ENCODE data around the gene WDFY2. TPM values are rescaled to one million over a fixed set of nuclear protein-coding genes. Genes with fewer than 3 reads are reported as not detected.

Gene WDFY2
- total and polyA plus RNA-seq, 2 of the 8 experiments (the other 6 are each of a cell fraction or from before 2014, with no cell fraction given) = 13.9 to 29.0 TPM

- no peak overlapping the region for H3K4me3 ChIP-seq (ENCODE audit: extremely low read depth in 1 of 4, insufficient read depth in 2 of 4, low read depth in 3 of 4, low read length in 4 of 4)
- H2BK12ac ChIP-seq (ENCODE audit: low read depth, low read length) = no peak overlapping the region
- no peak overlapping the region for H2BK15ac ChIP-seq (ENCODE audit: low read length)
- no peak overlapping the region for H2AFZ ChIP-seq (ENCODE audit: low read length)
- TF ChIP-seq FOSL1 (IDR thresholded peaks at IDR 0.05; ENCODE audit: insufficient read depth, low read depth, low read length) (no peak), SRF (IDR thresholded peaks at IDR 0.05; ENCODE audit: low read depth, low read length) (no peak), RFX5 (IDR thresholded peaks at IDR 0.05; ENCODE audit: borderline replicate concordance, low read depth, low read length) (no peak), USF2 (IDR thresholded peaks at IDR 0.05; ENCODE audit: low read length) (no peak), TEAD4 (IDR thresholded peaks at IDR 0.05; ENCODE audit: low read depth, low read length) (no peak)
- FAIRE-seq (no peak), DNase-seq (ENCODE audit: low read depth in 1 of 2, low spot score in 2 of 2) (no peak)
- no peak overlapping the region for H3K9ac ChIP-seq (replicated peaks in 1 of 4; ENCODE audit: extremely low read depth in 1 of 4, low read depth in 3 of 4, low read length in 3 of 4)
- H2BK120ac ChIP-seq (replicated peaks; ENCODE audit: low read depth, low read length) = no peak overlapping the region
- no peak overlapping the region for H4K8ac ChIP-seq (ENCODE audit: extremely low read depth, insufficient read depth, low read length)
- no peak overlapping the region for H4K91ac ChIP-seq (replicated peaks; ENCODE audit: insufficient read length, low read length)
- H2BK5ac ChIP-seq (ENCODE audit: low read depth, low read length) = no peak overlapping the region
- H3K4me1 ChIP-seq (replicated peaks in 1 of 4; ENCODE audit: control insufficient read depth in 3 of 4, insufficient read depth in 4 of 4, low read length in 3 of 4) = no peaks in the 10 kb centered on the region; a peak in 1 of 7 replicates
- no peak overlapping the region for H3K23ac ChIP-seq (ENCODE audit: insufficient read length)
- H4K20me1 ChIP-seq (replicated peaks in 1 of 2; ENCODE audit: control insufficient read depth in 1 of 2, insufficient read depth in 2 of 2, low read length in 2 of 2) = no peaks in the 10 kb centered on the region
- no peak overlapping the region for H2AK5ac ChIP-seq (ENCODE audit: low read depth, low read length)
- WGBS, 2 experiments (ENCODE audit: extremely low coverage in 1 of 2, insufficient coverage in 1 of 2, insufficient read length in 1 of 2, insufficient replicate concordance in 2 of 2, low coverage in 1 of 2, low lambda C conversion rate in 2 of 2, missing lambda C conversion rate in 1 of 2) = 84% methylated on average over 6 of the region's 6 CpGs; no CpG with 5 or more reads in 1 of the 2 experiments
- no peak overlapping the region for H3K56ac ChIP-seq (replicated peaks; ENCODE audit: insufficient read length, low read depth, low read length)
- ChIA-PET POLR2A (ENCODE audit: partially characterized antibody) (interaction anchor here (0.9 kb wide), 1 partner anchor 23 kb away, joined by 3 read pairs; no protein-coding TSS in a partner anchor), CTCF (ENCODE audit: partially characterized antibody) (interaction anchor here (0.6 to 1.0 kb wide), 2 partner anchors 12 to 48 kb away, joined by 3 to 4 read pairs; no protein-coding TSS in a partner anchor)
- H3K18ac ChIP-seq (ENCODE audit: extremely low read depth, low read length) = no peak overlapping the region
- H4K5ac ChIP-seq (ENCODE audit: insufficient read length, low read depth, low read length) = no peak overlapping the region
- H3K27me3 ChIP-seq (replicated peaks in 1 of 4; ENCODE audit: control insufficient read depth in 3 of 4, extremely low read depth in 1 of 4, insufficient read depth in 3 of 4, low read length in 3 of 4) = no peaks in the 10 kb centered on the region
- peaks cover 0 to 87% of the 10 kb centered on the region in 2 experiments; a peak in 3 of 4 replicates for H3K79me2 ChIP-seq (ENCODE audit: control insufficient read depth in 1 of 2, insufficient read depth in 2 of 2, low read length in 2 of 2)
- H2BK20ac ChIP-seq (ENCODE audit: low read length) = no peak overlapping the region
- H3K79me1 ChIP-seq (ENCODE audit: low read depth, low read length) = peaks cover 2% of the 10 kb centered on the region; the same call in 1 of the 2 replicates
- no peaks in the 10 kb centered on the region for H3K36me3 ChIP-seq (ENCODE audit: control insufficient read depth in 2 of 4, insufficient read depth in 4 of 4, low read length in 3 of 4)
- H3K27ac ChIP-seq (ENCODE audit: low read depth, low read length) = no peak overlapping the region
- no peak overlapping the region for H3K14ac ChIP-seq (ENCODE audit: insufficient read length)
- no peak overlapping the region for H3K4ac ChIP-seq (replicated peaks; ENCODE audit: insufficient read length, low read depth, low read length)
- H3K4me2 ChIP-seq (ENCODE audit: insufficient read depth in 1 of 2, low read depth in 2 of 2, low read length in 2 of 2) = no peak overlapping the region
- no peaks in the 10 kb centered on the region for H3K9me3 ChIP-seq (ENCODE audit: insufficient read depth in 2 of 2, low read depth in 1 of 2, low read length in 1 of 2)
- H3K23me2 ChIP-seq (ENCODE audit: low read depth, low read length) = no peaks in the 10 kb centered on the region
These were observed 84.4 kb downstream of the WDFY2 start for GRCh38 chr13:51668580-51669195.

All from H1 (cell line).